HEK293 (cell line): ENCODE measurements around the gene ATP5PO.

Experiments used
- EGR2 ChIP-seq: fragments of 450-650 bp; formaldehyde crosslinking; IDR thresholded peaks from 2 replicates; pipeline ENCODE4 v1.5.1; 2016; ENCODE audit warnings: low read depth, missing biosample characterization, missing genetic modification characterization
- GLI2 ChIP-seq: fragments of 450-650 bp; formaldehyde crosslinking; IDR thresholded peaks from 2 replicates; pipeline ENCODE4; 2017; ENCODE audit warnings: missing biosample characterization, missing genetic modification characterization, low read depth, borderline replicate concordance
- KLF1 ChIP-seq: fragments of 450-650 bp; formaldehyde crosslinking; IDR thresholded peaks from 2 replicates; pipeline ENCODE4 v1.5.1; 2016; ENCODE audit warnings: missing biosample characterization, missing genetic modification characterization
- YY1 ChIP-seq: fragments of 450-650 bp; formaldehyde crosslinking; IDR thresholded peaks from 2 replicates; pipeline ENCODE4 v1.5.1; 2018; ENCODE audit warnings: missing biosample characterization, missing genetic modification characterization
- ZBTB1 ChIP-seq: fragments of 450-650 bp; formaldehyde crosslinking; IDR thresholded peaks from 2 replicates; pipeline ENCODE4 v1.5.1; 2016; ENCODE audit warnings: missing biosample characterization, missing genetic modification characterization
- ZFP69B ChIP-seq: fragments of 450-650 bp; formaldehyde crosslinking; IDR thresholded peaks from 2 replicates; pipeline ENCODE4 v1.5.1; 2016; ENCODE audit warnings: missing biosample characterization, missing genetic modification characterization
- ZNF366 ChIP-seq: fragments of 450-650 bp; formaldehyde crosslinking; conservative IDR thresholded peaks from 2 replicates; pipeline ENCODE4 v1.5.1; 2016; ENCODE audit warnings: missing biosample characterization, missing genetic modification characterization
- ZNF548 ChIP-seq: fragments of 450-650 bp; formaldehyde crosslinking; IDR thresholded peaks from 2 replicates; pipeline ENCODE4 v1.5.1; 2016; ENCODE audit warnings: missing biosample characterization, missing genetic modification characterization
- ZNF785 ChIP-seq: fragments of 450-650 bp; formaldehyde crosslinking; IDR thresholded peaks from 2 replicates; pipeline ENCODE4 v1.5.1; 2016; ENCODE audit warnings: missing biosample characterization, missing genetic modification characterization
- TF ChIP-seq, protein P1 (sequence below): fragments of 450-650 bp; formaldehyde crosslinking; IDR thresholded peaks from 2 replicates; pipeline ENCODE4 v1.5.1; 2016; ENCODE audit warnings: missing biosample characterization, missing genetic modification characterization
- TF ChIP-seq, protein P2 (sequence below): fragments of 450-650 bp; formaldehyde crosslinking; IDR thresholded peaks from 2 replicates; pipeline ENCODE4 v1.5.1; 2016; ENCODE audit warnings: missing biosample characterization, missing genetic modification characterization
- TF ChIP-seq, protein P3 (sequence below): fragments of 450-650 bp; formaldehyde crosslinking; IDR thresholded peaks from 2 replicates; pipeline ENCODE4 v1.5.1; 2016; ENCODE audit warnings: missing biosample characterization, missing genetic modification characterization
- TF ChIP-seq, protein P4 (sequence below): sonication (generic); formaldehyde crosslinking; IDR thresholded peaks from 2 replicates; pipeline ENCODE4 v1.8.1; 2022; ENCODE audit warnings: mild to moderate bottlenecking, moderate library complexity, missing genetic modification reagents
- TF ChIP-seq, protein P5 (sequence below): fragments of 450-650 bp; formaldehyde crosslinking; IDR thresholded peaks from 2 replicates; pipeline ENCODE4 v1.5.1; 2016; ENCODE audit warnings: missing biosample characterization, missing genetic modification characterization, low read depth

DNA sequence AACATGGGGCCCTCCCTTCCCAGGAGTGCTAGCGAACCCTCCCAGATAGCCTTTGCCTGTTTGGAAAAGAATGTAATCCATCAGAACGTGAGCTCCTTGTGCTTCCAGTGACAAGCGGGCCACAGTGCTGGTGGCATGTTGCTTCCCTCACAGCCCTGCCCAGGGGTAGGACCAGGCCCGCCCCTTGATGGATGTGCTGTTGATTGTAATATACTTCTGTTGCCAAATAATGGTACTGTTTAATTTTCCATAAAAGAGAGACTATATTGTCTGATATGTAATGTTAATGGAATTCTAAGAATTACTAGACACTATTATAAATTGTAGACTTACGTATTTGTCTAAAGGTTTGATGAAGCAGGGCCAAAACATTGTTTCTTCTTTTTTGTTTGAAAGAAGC, 16.4 kb downstream of the ATP5PO start:
- TF ChIP-seq, protein P1, sequence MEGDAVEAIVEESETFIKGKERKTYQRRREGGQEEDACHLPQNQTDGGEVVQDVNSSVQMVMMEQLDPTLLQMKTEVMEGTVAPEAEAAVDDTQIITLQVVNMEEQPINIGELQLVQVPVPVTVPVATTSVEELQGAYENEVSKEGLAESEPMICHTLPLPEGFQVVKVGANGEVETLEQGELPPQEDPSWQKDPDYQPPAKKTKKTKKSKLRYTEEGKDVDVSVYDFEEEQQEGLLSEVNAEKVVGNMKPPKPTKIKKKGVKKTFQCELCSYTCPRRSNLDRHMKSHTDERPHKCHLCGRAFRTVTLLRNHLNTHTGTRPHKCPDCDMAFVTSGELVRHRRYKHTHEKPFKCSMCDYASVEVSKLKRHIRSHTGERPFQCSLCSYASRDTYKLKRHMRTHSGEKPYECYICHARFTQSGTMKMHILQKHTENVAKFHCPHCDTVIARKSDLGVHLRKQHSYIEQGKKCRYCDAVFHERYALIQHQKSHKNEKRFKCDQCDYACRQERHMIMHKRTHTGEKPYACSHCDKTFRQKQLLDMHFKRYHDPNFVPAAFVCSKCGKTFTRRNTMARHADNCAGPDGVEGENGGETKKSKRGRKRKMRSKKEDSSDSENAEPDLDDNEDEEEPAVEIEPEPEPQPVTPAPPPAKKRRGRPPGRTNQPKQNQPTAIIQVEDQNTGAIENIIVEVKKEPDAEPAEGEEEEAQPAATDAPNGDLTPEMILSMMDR (tag by site-specific recombination), result no peak
- TF ChIP-seq ZFP69B (tag by site-specific recombination) (no peak), ZBTB1 (no peak), ZNF785 (tag by site-specific recombination) (no peak), GLI2 (tag by site-specific recombination) (no peak), ZNF366 (tag by site-specific recombination) (no peak), EGR2 (tag by site-specific recombination) (no peak), KLF1 (tag by site-specific recombination) (no peak), YY1 (tag by site-specific recombination) (no peak), ZNF548 (tag by site-specific recombination) (no peak)
- TF ChIP-seq, protein P2, sequence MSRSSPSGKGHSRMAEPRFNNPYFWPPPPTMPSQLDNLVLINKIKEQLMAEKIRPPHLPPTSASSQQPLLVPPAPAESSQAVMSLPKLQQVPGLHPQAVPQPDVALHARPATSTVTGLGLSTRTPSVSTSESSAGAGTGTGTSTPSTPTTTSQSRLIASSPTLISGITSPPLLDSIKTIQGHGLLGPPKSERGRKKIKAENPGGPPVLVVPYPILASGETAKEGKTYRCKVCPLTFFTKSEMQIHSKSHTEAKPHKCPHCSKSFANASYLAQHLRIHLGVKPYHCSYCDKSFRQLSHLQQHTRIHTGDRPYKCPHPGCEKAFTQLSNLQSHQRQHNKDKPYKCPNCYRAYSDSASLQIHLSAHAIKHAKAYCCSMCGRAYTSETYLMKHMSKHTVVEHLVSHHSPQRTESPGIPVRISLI, result no peak
- TF ChIP-seq, protein P3, sequence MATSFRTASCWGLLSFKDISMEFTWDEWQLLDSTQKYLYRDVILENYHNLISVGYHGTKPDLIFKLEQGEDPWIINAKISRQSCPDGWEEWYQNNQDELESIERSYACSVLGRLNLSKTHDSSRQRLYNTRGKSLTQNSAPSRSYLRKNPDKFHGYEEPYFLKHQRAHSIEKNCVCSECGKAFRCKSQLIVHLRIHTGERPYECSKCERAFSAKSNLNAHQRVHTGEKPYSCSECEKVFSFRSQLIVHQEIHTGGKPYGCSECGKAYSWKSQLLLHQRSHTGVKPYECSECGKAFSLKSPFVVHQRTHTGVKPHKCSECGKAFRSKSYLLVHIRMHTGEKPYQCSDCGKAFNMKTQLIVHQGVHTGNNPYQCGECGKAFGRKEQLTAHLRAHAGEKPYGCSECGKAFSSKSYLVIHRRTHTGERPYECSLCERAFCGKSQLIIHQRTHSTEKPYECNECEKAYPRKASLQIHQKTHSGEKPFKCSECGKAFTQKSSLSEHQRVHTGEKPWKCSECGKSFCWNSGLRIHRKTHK (tag by site-specific recombination), result no peak
- TF ChIP-seq, protein P4, sequence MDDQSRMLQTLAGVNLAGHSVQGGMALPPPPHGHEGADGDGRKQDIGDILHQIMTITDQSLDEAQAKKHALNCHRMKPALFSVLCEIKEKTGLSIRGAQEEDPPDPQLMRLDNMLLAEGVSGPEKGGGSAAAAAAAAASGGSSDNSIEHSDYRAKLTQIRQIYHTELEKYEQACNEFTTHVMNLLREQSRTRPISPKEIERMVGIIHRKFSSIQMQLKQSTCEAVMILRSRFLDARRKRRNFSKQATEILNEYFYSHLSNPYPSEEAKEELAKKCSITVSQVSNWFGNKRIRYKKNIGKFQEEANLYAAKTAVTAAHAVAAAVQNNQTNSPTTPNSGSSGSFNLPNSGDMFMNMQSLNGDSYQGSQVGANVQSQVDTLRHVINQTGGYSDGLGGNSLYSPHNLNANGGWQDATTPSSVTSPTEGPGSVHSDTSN, result no peak
- TF ChIP-seq, protein P5, sequence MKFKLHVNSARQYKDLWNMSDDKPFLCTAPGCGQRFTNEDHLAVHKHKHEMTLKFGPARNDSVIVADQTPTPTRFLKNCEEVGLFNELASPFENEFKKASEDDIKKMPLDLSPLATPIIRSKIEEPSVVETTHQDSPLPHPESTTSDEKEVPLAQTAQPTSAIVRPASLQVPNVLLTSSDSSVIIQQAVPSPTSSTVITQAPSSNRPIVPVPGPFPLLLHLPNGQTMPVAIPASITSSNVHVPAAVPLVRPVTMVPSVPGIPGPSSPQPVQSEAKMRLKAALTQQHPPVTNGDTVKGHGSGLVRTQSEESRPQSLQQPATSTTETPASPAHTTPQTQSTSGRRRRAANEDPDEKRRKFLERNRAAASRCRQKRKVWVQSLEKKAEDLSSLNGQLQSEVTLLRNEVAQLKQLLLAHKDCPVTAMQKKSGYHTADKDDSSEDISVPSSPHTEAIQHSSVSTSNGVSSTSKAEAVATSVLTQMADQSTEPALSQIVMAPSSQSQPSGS (tag by site-specific recombination), result no peak
